GM12872 (cell line): ENCODE data around the gene SYDE2.

ENCODE experiments used
- TF ChIP-seq, protein P1 (sequence below): IDR thresholded peaks from 3 replicates; pipeline ENCODE4 v1.5.1; 2011; ENCODE audit warnings: low read depth, mild to moderate bottlenecking, low read length, moderate library complexity; ENCODE audit not compliant: insufficient read depth

The SYDE2 gene

DNA sequence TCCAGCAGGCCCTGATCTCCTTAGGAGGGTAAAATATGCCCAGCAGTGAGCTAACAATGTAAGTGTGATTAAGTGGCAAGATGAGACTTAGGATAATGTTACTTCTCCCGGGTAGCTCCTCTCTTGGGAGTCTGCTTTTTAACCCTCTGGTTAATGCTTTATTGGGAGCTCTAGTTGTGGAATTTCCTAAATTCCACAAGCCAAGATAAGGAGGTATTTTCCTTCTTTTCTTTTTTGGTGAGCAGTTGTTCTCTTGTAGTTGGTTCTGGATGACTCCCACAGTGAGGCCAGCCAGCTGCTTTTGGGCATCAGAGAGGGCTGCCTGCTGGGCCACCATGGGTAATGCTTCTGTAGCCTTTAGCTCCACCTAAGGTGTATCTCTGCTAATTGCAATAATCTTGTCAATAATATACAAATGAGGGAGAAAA is 39.4 kb upstream of the SYDE2 start:
- TF ChIP-seq, protein P1, sequence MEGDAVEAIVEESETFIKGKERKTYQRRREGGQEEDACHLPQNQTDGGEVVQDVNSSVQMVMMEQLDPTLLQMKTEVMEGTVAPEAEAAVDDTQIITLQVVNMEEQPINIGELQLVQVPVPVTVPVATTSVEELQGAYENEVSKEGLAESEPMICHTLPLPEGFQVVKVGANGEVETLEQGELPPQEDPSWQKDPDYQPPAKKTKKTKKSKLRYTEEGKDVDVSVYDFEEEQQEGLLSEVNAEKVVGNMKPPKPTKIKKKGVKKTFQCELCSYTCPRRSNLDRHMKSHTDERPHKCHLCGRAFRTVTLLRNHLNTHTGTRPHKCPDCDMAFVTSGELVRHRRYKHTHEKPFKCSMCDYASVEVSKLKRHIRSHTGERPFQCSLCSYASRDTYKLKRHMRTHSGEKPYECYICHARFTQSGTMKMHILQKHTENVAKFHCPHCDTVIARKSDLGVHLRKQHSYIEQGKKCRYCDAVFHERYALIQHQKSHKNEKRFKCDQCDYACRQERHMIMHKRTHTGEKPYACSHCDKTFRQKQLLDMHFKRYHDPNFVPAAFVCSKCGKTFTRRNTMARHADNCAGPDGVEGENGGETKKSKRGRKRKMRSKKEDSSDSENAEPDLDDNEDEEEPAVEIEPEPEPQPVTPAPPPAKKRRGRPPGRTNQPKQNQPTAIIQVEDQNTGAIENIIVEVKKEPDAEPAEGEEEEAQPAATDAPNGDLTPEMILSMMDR, result peak; percentile 31; the same call in 1 of the 3 replicates

DNA sequence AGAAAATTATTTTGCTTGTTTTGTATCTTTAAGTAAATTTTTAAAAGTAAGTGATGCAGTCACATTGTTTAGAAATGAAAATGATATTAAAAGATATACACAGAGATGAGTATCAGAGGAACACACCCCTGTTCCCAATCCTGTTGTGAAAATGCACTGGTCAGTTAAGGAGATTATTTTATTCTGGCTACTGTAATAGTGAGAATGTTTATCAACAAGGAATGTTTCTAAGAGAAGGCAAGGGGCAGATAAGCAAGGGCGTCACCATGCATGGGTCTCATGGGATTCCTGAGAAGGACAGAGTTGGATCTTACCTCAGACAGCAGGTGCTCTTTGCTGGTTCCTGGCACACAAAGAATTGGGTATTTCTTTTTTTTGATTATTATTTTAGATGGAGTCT is 36.8 kb upstream of the SYDE2 start:
- TF ChIP-seq, protein P1, result no peak

- TF ChIP-seq, protein P1, result peak; percentile 53; the same call in 2 of the 3 replicates
These were observed 29.6 kb upstream of the SYDE2 start for GRCh38 chr1:85230305-85230977.

GRCh38 chr1:85229574-85230097 is 28.8 kb upstream of the SYDE2 start:
- TF ChIP-seq, protein P1, result no peak

GRCh38 chr1:85228972-85229371 is 28.2 kb upstream of the SYDE2 start:
- TF ChIP-seq, protein P1, result no peak

- TF ChIP-seq, protein P1, result no peak
These were observed 25.0 kb upstream of the SYDE2 start for GRCh38 chr1:85225624-85226380.
